AG08395 (cell line): ENCODE data around the gene TEX13C.
"Not testable (repeated sequence)": the region's sequence is repeated elsewhere in the genome, so short reads cannot be mapped to it uniquely, and the experiment has no call there.

ENCODE experiments used
- DNase-seq: peaks from one replicate; pipeline ENCODE4 v3.0.0; 2012; ENCODE audit warnings: mixed read lengths, low spot score

The TEX13C gene

DNA sequence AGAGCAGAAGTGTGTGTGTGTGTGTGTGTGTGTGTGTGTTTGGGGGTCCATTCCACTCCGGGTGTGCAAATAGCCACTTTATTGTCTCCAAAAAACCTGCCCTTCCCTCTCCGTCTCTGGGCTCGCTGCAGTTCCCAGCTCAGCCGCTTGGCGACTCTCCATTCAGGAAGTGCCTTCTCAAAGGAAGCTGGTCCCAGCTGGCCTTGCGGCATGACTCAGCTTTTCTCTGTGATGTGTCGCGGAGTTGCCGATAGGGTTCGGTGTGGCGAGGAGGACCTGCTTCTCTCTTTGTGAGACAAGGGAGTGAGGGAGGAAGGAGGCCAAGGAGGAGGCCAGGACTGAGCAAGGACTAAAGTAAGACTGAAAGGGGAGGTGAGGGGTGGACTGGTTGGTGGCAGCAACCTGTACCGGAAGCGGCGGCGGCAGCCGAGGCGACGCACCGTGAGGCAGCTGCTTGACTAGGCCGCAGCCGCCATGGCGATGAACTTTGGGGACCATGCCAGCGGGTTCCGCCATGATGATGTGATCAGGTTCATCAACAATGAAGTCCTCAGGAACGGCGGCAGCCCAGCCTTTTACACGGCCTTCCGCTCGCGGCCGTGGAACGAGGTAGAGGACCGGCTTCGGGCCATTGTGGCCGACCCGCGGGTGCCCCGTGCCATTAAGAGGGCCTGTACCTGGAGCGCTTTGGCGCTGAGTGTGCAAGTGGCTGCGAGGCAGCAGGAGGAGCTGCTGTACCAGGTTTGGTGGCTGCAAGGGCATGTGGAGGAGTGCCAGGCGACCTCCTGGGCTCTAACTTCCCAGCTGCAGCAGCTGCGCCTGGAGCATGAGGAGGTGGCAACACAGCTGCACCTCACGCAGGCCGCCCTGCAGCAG lies at the start of gene TEX13C:
TSS of gene TEX13C (plus strand) at position 226 of the 876 bp plus-strand sequence. CDS start at position 475, 249 bp downstream.
- DNase-seq: no peak

DNA sequence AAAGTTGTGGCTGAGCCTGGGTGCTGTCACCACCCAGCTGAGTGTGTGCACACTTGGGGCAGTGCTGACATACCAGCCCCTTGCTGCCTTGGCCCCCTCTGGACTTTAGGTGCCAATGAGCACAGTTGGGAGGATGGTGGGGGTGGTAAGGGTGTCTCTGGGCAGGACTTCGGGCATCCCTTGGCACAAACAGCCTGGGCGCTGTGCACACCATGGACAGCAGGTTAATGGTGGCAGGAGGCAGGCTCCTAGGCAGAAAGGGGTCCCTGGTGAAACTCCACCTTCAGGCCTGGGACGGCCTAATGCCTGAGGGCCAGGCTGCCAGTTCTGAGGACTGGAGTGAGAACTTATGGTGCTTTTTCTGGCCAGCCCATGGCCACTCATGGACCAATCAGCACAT lies 32.4 kb upstream of the TEX13C start:
- no peak for DNase-seq

DNA sequence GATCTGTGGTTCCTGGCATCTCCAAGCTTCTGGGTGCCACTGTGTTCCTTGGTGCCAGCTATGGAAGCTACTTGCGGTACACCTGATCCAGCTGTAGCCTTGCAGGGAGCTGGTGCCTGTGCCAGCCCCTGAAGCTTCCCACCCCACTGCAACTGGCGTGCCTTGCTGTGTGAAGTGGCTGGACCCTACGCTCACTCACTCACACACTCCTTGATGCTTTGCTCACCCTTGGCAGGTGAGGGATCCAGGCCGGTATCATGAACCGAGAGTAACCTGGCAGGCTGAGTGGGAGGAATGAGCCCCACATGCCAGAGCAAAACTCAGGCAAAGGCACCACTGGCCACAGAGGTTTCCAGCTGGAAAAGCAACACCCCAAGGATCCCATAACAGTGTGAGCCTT lies 31.3 kb upstream of the TEX13C start:
- no peak for DNase-seq

DNA sequence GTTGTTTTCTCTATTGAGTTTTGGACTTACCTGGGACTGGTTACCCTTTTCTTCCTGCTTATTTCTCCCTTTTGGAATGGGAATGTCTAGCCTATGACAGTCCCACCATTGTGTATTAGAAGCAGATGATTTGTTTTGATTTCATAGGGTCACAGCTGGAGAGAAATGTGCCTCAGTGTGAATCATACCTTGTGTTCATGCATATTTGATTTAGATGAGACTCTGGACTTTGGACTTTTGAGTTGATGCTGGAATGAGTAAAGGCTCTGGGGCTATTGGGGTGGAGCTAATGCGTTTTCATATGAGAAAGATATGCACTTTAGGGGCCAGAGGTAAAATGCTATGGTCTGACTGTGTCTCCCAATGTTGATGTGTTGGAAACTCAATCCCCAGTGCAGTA lies 30.5 kb upstream of the TEX13C start:
- no peak for DNase-seq

DNA sequence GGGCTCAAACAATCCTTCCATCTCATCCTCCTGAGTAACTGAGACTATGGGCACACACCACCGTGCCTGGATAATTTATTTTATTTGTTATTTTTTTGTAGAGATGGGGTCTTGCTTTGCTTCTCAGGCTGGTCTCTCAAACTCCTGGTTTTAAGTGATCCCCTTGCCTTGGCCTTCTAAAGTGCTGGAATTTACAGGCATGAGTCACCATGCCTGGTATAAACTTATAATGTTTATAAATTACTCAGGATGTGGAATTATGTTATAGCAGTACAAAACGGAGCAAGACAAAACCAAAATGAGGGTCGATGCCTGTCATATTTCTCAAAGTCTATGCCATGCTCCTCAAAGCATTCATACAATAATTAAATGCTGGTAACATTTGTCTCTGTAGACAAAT lies 29.8 kb upstream of the TEX13C start:
- no peak for DNase-seq

DNA sequence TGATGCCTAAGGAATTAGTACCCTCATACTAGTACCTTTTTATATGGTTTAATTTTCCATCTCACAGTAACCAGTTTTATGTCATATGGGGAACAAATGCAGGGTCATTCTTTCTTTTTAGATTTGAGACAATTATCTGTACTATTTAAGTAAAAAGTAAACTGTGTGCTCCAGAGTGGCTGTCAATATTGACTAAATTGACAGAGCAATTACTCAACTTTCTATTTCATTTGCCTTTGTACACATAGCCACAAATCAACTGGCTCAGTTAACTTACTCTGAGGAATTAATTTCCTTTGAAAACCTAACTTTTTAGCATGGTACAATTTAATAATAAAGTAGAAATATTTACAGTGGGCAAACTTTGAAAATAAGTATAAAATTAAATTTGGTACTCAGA lies 28.5 kb upstream of the TEX13C start:
- no peak for DNase-seq

DNA sequence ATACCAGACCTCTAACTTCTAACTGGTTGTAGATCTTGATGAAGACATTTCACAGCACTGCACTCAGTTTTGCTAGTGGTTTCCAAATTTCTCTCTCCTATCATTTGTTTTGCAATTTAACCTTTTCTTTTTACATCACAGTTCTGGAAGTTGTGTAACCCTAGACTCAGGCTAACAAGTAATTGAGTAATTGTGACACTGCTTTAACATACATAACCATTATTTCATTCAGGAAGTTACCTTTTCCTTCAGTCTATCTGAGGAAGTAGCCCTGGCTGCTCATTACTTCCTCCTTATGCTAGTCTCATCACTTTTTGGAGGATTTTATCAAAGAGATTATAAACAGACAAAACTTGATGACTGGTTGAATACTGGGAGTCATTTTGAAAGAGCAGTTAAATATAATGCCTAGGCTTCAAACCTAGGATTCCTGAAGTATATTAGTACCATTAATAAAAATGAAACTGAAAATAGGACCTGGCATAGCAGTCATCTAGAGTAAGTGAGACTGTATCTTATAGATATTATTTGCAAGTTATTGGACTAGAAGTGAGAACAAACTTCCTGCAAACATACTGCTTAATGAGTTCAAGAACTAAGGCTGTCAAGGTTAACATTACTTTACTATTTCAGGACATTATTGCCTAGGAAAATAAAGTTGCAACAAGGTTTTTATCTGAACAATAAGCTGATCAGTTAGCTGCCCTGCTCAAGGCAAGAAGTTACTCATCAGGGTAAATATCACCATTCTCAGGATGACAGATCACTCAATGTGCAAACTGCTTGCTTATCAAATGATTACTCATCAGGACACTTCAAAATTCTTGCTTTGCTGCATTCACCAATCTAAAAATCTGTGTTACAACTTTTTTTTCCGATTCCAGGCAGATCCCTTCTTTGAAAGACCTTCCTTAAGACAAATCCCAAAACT lies 25.6 kb upstream of the TEX13C start:
- no peak for DNase-seq

DNA sequence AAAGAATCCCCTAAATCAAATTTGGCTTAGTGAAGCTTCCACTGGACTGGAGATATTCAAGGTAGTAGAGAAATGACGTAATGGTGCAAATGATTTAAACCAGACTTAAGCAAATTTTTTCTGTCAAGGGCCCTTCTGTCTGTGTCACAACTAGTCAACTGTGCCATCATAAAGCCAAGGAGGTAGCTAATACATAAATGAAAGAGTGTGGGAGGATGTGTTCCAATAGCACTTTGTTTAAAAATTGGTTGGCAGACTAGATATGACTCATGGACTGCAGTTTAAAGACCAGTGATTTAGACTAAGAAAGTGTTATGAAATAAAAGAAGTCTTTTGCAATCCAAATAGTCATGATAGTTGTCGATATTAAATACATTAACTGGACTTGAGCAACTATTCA lies 24.3 kb upstream of the TEX13C start:
- no peak for DNase-seq

DNA sequence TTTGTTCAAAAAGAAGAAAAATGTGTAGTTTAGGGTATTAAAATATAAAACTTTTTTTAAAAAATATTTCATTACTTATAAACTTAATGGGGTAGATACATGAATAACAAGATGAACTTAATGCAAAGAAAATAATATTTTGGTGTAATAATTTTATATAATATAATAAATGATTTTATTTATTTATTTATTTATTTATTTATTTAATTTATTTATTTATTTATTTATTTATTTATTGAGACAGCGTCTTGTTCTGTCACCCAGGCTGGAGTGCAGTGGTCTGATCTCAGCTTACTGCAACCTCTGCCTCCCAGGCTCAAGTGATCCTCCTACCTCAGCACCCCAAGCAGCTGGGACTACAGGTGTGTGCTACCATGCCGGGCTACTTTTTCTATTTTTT lies 20.8 kb upstream of the TEX13C start:
- no peak for DNase-seq

DNA sequence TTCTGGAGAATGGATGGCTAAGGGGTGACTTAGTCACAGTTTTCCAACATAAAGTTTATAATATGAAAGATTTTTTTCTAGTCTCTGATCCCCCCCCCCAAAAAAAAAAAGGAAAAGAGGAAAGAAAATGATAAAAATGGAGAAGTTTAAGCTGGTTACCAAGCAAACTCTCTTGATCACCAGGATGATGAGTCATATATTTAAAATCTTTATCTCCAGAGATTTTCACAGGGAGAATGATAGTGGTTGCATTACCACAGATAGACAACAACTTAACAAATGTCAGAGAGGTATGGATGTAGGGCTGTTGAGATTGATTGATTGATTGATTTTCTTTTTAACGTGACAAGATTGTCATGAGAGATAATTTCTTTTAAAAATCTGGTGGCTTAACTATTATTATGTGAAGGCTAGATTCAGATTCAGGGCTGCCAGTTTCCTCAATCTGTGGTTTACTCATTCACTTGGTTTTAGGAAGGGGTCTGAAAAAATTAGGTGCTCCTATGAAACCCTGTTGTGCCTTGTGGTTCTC lies 13.3 kb upstream of the TEX13C start:
- DNase-seq: no peak

DNA sequence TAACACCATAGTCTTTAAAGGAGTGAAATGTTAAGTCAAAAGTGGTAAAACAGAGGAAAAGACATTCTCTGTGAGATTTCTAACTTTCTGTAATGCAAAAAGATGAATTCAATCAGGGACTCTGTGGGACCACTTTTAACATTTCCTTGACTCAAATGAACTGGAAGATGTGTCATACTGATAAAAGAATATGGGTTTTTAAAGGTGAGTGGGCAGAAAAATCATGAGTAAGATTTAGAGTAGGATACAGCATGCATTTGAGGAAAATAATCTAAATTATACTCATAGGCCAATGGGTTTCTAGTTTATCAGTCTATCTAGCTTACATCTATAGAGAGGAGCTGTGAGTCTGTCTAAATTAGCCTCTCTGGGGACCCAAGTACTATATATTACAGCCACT lies 11.0 kb upstream of the TEX13C start:
- DNase-seq: no peak

DNA sequence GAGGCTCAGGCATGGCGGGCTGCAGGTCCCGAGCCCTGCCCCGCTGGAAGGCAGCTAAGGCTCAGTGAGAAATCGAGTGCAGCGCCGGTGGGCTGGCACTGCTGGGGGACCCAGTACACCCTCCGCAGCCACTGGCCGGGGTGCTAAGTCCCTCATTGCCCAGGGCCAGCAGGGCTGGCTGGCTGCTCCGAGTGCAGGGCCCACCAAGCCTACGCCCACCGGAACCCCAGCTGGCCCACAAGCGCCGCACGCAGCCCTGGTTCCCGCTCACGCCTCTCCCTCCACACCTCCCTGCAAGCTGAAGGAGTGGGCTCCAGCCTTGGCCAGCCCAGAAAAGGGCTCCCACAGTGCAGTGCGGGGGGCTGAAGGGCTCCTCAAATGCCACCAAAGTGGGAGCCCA lies 505 bp upstream of the TEX13C start:
- DNase-seq: not testable (repeated sequence)

DNA sequence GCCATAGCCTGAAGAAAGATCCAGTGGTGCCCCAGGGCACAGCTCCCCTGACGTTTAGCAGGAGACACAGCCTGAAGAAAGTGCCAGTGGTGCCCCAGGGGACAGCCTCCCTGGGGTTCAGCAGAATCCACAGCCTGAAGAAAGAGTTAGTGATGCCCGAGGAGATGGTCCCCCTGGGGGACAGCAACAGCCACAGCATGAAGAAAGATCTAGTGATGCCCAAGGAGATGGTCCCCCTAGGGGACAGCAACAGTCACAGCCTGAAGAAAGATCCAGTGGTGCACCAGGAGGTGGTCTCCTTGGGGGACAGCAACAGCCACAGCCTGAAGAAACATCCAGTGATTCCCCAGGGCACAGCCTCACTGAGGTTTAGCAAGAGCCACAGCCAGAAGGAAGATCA lies 2.8 kb downstream of the TEX13C start:
- no peak for DNase-seq

DNA sequence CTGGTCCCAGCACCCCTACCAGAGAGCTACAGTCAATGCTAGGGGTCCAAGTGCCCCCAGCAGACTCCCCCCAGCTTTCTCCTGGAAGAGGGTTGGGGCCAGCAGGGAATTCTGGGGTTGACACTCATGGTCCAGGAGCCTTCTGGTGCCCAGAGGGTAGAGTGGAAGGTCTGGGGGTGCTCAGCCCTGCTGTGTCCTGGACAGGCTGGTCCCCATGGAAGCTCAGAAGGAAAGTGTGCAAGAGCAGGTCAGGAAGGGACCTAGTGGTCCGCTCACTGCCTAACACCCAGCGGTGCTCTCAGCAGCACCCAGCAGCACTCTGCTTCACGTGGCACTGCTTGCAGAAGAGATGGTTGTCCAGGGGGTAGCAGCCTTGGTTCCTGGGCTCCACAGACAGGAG lies 6.9 kb downstream of the TEX13C start:
- no peak for DNase-seq

DNA sequence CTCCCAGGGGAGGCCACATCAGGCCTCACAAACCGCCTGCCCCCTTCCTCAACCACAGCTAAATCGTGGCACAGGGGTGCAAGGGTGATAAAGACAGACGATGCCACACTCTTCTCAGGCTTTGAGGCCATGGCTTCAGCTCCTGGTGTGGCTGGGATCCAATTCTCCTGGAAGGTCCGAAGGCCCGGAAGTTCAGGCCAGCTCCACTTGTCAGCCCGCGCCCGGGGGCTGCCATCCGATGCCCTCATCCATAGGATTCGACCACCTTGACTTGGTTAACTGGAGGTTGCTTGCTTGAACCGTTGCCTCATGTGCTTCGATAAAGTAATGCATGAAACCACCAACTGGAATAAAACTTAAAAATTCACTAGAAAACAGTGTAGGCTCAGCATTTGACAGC lies 8.2 kb downstream of the TEX13C start:
- no peak for DNase-seq

DNA sequence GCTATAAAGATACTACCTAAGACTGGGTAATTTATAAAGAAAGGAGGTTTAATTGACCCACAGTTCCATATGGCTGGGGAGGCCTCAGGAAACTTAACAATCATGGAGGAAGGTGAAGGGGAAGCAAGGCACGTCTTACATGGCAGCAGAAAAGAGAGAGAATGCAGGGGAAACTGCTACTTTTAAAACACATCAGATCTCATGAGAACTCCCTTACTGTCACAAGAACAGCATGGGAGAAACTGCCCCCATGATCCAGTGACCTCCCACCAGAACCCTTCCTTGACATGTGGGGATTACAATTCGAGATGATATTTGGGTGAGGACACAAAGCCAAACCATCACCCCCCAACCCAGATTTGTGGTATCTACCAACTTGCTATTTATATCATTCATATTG lies 13.9 kb downstream of the TEX13C start:
- no peak for DNase-seq

DNA sequence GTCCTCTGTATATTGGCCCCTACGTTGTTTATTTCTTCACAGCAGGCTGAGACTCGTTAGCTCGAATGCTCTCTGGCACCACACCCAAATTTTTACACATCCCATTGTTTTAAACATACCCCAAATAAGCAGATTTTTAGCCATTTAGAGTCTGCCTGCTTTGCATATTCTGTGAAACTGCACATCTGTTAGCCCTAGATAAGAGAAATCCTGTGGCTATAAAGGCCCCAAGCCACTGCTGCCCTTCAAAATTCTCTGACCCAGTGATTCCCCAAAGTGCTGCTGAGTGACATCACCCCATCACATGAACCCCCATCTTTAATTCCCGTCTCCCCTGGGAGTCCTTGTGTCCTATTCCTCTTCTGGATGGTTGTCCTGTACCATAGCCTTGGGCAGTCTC lies 20.8 kb downstream of the TEX13C start:
- DNase-seq: no peak

DNA sequence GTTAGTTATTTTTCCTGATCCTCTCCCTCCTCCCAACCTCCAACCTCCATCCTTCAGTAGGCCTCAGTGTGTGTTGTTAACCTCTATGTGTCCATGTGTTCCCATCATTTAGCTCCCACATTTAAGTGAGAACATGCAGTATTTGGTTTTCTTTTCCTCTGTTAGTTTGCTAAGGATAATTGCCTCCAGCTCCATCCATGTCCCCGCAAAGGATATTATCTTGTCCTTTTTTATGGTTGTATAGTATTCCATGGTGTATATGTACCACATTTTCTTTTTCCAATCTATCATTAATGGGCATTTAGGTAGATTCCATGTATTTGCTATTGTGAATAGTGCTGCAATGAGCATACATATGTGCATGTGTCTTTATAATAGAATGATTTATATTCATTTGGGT lies 54.5 kb downstream of the TEX13C start:
- no peak for DNase-seq
